Smooth muscle cell (in vitro differentiated cells): ENCODE results near the gene PRKCD. TPM values are rescaled to one million over a fixed set of nuclear protein-coding genes. Genes with fewer than 3 reads are reported as not detected.

Source experiments
- DNase-seq: peaks from one replicate; lab custom pipeline; 2025; ENCODE audit not compliant: unreplicated experiment; lab: John Stamatoyannopoulos, UW
- H2AFZ ChIP-seq: fragments of 200-600 bp; sonication (generic); 2 replicates; pipeline ENCODE4 v1.6.0; 2016; ENCODE audit warnings: antibody characterized with exemption, low read depth, mild to moderate bottlenecking
- H3F3A ChIP-seq: fragments of 200-600 bp; sonication (generic); 2 replicates; pipeline ENCODE4 v1.6.0; 2017; ENCODE audit warnings: antibody characterized with exemption, low read depth
- H3K27ac ChIP-seq: fragments of 200-600 bp; sonication (generic); 2 replicates; pipeline ENCODE4 v1.5.1; 2016; ENCODE audit warnings: low read depth, mild to moderate bottlenecking
- H3K27me3 ChIP-seq: fragments of 200-600 bp; sonication (generic); 2 replicates; pipeline ENCODE4 v1.6.1; 2016; ENCODE audit warnings: low read depth, mild to moderate bottlenecking
- H3K36me3 ChIP-seq: fragments of 200-600 bp; sonication (generic); 2 replicates; pipeline ENCODE4 v1.5.1; 2016; ENCODE audit warnings: low read depth
- H3K4me1 ChIP-seq: fragments of 200-600 bp; sonication (generic); 2 replicates; pipeline ENCODE4 v1.5.1; 2016; ENCODE audit warnings: low read depth
- H3K4me2 ChIP-seq: fragments of 200-600 bp; sonication (generic); 2 replicates; pipeline ENCODE4 v1.6.0; 2016; ENCODE audit warnings: mild to moderate bottlenecking
- H3K4me3 ChIP-seq: fragments of 200-600 bp; sonication (generic); 2 replicates; pipeline ENCODE4 v1.5.1; 2016; ENCODE audit warnings: mild to moderate bottlenecking
- H3K79me2 ChIP-seq: fragments of 200-600 bp; sonication (generic); 2 replicates; pipeline ENCODE4 v1.6.0; 2016; ENCODE audit warnings: low read depth, mild to moderate bottlenecking
- H3K9ac ChIP-seq: fragments of 200-600 bp; sonication (generic); 2 replicates; pipeline ENCODE4 v1.6.0; 2016; ENCODE audit warnings: low read depth
- H3K9me3 ChIP-seq: fragments of 200-600 bp; sonication (generic); replicated peaks from 2 replicates; pipeline ENCODE4 v1.5.1; 2016; ENCODE audit warnings: low read depth
- H4K20me1 ChIP-seq: fragments of 200-600 bp; sonication (generic); 2 replicates; pipeline ENCODE4 v1.6.0; 2016; ENCODE audit warnings: low read depth
- WGBS: methylation state at CpG from one replicate; pipeline ENCODE4 v1.1.7; 2016; ENCODE audit warnings: low lambda C conversion rate; 5-methylcytosine and 5-hydroxymethylcytosine counted together
- polyA plus RNA-seq: library from polyadenylated mRNA; unstranded; fragments of >200 nt; fragmentation: Nextera tagmentation; extraction: Ambion mirVana; gene quantifications from 2 replicates; pipeline ENCODE4 v1.2.1, GENCODE V29; 2016
- total RNA-seq: library from RNA; depleted of rRNA; stranded (reverse); fragments of >200 nt; gene quantifications from 2 replicates; pipeline ENCODE4 v1.2.3, GENCODE V29; 2014
- TF ChIP-seq, protein P1 (sequence below): fragments of 200-600 bp; sonication (generic); IDR thresholded peaks from 2 replicates; pipeline ENCODE4 v1.5.1; 2017; ENCODE audit warnings: borderline replicate concordance, mild to moderate bottlenecking, antibody characterized with exemption; ENCODE audit not compliant: insufficient read depth, poor library complexity, severe bottlenecking

Gene PRKCD
- total and polyA plus RNA-seq, 2 experiments from 2014 or later: 6.1 to 22.5 TPM

DNA sequence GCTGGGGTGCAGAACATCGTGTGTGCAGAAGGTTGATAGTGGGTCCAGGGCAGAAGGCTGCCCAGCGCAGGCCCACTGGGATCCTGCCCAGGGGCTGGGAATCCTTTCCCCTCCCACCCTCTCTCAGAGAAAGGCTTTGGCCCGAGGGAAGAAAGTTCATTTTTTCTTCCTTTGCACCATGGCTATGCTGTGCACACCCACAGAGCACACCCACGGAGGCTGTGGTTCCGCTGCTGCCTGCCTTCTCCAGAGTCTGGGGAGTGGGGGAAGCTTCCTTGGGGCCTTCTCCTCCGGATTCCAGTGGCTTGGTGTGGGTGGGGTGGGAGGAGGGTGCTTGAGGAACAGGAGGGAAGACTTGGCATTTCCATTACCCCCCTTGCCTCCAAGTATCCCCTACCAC is 7.0 kb upstream of the PRKCD start:
- Histone ChIP-seq H3K27ac (no peak overlapping the region), H2AFZ (no peak overlapping the region), H3F3A (no peaks in the 10 kb centered on the region), H3K4me1 (no peaks in the 10 kb centered on the region), H3K36me3 (no peaks in the 10 kb centered on the region), H3K9me3 (no peaks in the 10 kb centered on the region), H3K79me2 (no peaks in the 10 kb centered on the region), H3K27me3 (peaks cover 8% of the 10 kb centered on the region), H3K4me3 (no peak overlapping the region), H3K9ac (no peak overlapping the region), H3K4me2 (peak overlapping the region; percentile 36), H4K20me1 (no peaks in the 10 kb centered on the region)
- WGBS: 57% methylated on average over 6 of the region's 6 CpGs
- TF ChIP-seq, protein P1, sequence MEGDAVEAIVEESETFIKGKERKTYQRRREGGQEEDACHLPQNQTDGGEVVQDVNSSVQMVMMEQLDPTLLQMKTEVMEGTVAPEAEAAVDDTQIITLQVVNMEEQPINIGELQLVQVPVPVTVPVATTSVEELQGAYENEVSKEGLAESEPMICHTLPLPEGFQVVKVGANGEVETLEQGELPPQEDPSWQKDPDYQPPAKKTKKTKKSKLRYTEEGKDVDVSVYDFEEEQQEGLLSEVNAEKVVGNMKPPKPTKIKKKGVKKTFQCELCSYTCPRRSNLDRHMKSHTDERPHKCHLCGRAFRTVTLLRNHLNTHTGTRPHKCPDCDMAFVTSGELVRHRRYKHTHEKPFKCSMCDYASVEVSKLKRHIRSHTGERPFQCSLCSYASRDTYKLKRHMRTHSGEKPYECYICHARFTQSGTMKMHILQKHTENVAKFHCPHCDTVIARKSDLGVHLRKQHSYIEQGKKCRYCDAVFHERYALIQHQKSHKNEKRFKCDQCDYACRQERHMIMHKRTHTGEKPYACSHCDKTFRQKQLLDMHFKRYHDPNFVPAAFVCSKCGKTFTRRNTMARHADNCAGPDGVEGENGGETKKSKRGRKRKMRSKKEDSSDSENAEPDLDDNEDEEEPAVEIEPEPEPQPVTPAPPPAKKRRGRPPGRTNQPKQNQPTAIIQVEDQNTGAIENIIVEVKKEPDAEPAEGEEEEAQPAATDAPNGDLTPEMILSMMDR: no peak
- DNase-seq: no peak

DNA sequence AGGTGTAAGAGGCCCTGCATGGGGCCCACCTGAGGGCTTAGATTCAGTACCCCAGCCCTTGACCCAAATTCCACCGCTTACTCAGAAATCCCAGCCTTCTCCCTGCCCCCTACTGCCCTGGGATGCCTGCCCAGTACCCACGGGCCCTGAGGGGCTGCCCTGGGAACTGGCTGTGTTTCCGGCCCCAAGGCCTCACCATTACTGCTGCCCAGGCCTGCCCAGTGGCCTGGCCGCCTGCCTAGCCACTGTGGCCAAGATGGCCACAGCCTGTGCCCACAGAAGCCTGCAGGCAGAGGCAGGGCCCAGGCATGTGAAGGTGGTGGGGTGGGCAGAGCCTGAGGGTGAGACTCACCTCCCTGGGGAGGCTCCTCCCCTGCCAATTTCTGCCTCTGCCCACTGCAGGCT is 6.1 kb upstream of the PRKCD start:
- TF ChIP-seq, protein P1: no peak
- H3K36me3 ChIP-seq: no peaks in the 10 kb centered on the region
- H3K9me3 ChIP-seq: no peaks in the 10 kb centered on the region
- H4K20me1 ChIP-seq: no peaks in the 10 kb centered on the region
- H3F3A ChIP-seq: no peaks in the 10 kb centered on the region
- no peak overlapping the region for H3K4me2 ChIP-seq
- H3K4me3 ChIP-seq: no peak overlapping the region
- H3K79me2 ChIP-seq: no peaks in the 10 kb centered on the region
- no peaks in the 10 kb centered on the region for H3K4me1 ChIP-seq
- 90% methylated on average over 4 of the region's 4 CpGs for WGBS
- no peak overlapping the region for H3K9ac ChIP-seq
- H2AFZ ChIP-seq: no peak overlapping the region
- H3K27ac ChIP-seq: no peak overlapping the region
- no peak for DNase-seq
- H3K27me3 ChIP-seq: peaks cover 8% of the 10 kb centered on the region

DNA sequence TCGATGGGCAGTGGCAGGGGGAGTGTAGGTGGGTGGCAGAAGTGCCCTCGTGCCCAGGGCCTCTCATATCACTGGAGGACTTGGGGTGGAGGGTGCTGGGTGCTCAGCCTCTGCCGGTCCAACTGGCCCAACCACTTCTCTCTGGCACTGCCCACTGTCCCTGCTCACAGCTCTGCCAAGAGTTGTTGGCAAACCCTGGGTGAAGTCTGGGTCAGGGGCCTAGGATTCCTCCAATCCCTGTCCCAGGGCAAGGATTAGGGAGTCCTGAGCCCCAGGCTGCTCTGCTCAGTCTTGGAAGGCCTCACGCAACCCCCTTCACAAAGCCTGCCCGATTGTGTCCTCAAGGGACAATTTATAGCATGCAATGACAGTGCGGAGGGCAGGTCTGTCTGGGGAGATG is 5.2 kb upstream of the PRKCD start:
- H3K79me2 ChIP-seq: no peaks in the 10 kb centered on the region
- DNase-seq: no peak
- H3K4me2 ChIP-seq: no peak overlapping the region
- H3K27me3 ChIP-seq: peaks cover 8% of the 10 kb centered on the region
- no peak overlapping the region for H3K9ac ChIP-seq
- no peaks in the 10 kb centered on the region for H3K36me3 ChIP-seq
- no peaks in the 10 kb centered on the region for H4K20me1 ChIP-seq
- WGBS: 87% methylated on average over 4 of the region's 6 CpGs
- no peak overlapping the region for H3K4me3 ChIP-seq
- H3K4me1 ChIP-seq: no peaks in the 10 kb centered on the region
- H3K27ac ChIP-seq: no peak overlapping the region
- no peaks in the 10 kb centered on the region for H3F3A ChIP-seq
- TF ChIP-seq, protein P1: no peak
- no peaks in the 10 kb centered on the region for H3K9me3 ChIP-seq
- no peak overlapping the region for H2AFZ ChIP-seq

DNA sequence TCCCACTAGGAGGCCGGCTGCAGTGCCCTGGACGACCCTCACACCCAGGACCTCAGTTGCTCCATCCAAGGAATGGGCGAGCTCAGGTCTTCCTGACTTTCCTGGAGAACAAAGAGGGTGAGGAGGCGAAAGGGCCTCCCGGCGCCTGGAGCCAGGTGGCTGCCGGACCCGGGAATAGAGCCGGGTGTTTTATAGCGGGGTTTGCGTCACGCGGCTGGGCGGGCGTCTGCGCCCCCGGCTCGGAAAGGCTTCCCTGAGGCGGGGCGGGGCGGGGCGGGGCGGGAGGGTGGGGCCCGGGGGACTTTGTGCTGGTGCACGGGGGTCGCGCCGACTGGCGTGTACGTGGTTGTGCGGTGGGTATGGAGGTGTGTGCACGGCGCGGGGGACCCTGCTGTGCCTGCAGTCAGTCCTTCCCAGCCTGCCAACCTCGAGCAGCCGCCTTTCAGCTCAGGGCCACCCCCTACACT is 4.6 kb upstream of the PRKCD start:
- Histone ChIP-seq H3K27ac (no peak overlapping the region), H4K20me1 (no peaks in the 10 kb centered on the region), H3K27me3 (peaks cover 8% of the 10 kb centered on the region), H3K4me2 (no peak overlapping the region), H3K9ac (no peak overlapping the region), H3K4me1 (no peaks in the 10 kb centered on the region), H2AFZ (no peak overlapping the region), H3K4me3 (no peak overlapping the region), H3K36me3 (no peaks in the 10 kb centered on the region), H3F3A (no peaks in the 10 kb centered on the region), H3K9me3 (no peaks in the 10 kb centered on the region), H3K79me2 (no peaks in the 10 kb centered on the region)
- WGBS: 38% methylated on average over 19 of the region's 36 CpGs
- DNase-seq: no peak
- TF ChIP-seq, protein P1: no peak
